Stimulated activated CD8-positive, alpha-beta memory T cell treated with anti-CD3 and anti-CD28 coated beads, Interleukin-4, amount 100 ng/mL, for 48 hours (primary cell): ENCODE results near the gene CENPQ.

Experiments used
- DNase-seq: peaks from one replicate; pipeline ENCODE4 v3.0.0-alpha.2; 2020

The CENPQ gene

GRCh38 chr6:49541936-49542335, 78.8 kb downstream of the CENPQ start:
- DNase-seq: no peak
